Nasal cavity respiratory epithelium epithelial cell of viscerocranial mucosa (primary cell): ENCODE data around the gene PANX3. TPM values are rescaled to one million over a fixed set of nuclear protein-coding genes. Genes with fewer than 3 reads are reported as not detected.

Experiments
- total RNA-seq: library from RNA; depleted of rRNA; stranded (reverse); fragments of >200 nt; gene quantifications from 2 replicates; pipeline ENCODE4 v1.2.3, GENCODE V29; 2014

Gene PANX3, protein sequence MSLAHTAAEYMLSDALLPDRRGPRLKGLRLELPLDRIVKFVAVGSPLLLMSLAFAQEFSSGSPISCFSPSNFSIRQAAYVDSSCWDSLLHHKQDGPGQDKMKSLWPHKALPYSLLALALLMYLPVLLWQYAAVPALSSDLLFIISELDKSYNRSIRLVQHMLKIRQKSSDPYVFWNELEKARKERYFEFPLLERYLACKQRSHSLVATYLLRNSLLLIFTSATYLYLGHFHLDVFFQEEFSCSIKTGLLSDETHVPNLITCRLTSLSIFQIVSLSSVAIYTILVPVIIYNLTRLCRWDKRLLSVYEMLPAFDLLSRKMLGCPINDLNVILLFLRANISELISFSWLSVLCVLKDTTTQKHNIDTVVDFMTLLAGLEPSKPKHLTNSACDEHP
- not detected in 2 replicates for total RNA-seq

DNA sequence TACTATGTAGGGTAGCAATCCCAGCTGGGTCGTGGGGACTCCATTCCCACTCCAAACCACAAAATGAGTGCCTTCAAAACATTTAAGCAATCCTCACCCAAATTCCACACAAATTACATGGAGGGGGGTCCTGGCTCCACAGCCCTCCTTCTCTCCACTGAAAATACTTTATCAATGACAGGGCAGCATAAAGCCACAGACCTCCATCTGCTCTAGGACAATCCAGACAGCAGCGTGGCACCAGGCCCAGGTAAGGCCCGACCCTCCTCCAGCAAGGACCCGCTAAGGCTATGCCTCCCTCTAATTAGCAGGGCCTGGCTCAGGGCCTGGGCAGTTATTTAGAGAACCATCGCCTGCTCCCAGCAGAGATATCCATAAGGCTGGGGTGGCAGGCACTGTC lies at the start of gene PANX3:
Gene PANX3, plus strand, starts transcription at position 365 of the 400 bp plus-strand sequence. CDS start 129 bp downstream, outside the sequence.

GRCh38 chr11:124569697-124570096 lies 41.5 kb upstream of the PANX3 start, which contains the start of gene OR8A1:
OR8A1 (plus strand) TSS chr11:124569997; CDS start chr11:124570120, 123 bp downstream.

GRCh38 chr11:124622531-124623451 lies 11.6 kb downstream of the PANX3 start, which contains the start of gene TBRG1:
TBRG1 (plus strand) TSS chr11:124622864; CDS start chr11:124623084, 220 bp downstream.

Other genes starting within 250 kb of the PANX3 start
- not detected in 2 replicates for gene OR8B2, start 226.9 kb upstream of the PANX3 start, total RNA-seq
- not detected in 2 replicates for gene OR8B3, start 212.4 kb upstream of the PANX3 start, total RNA-seq
- not detected in 2 replicates for gene OR8B4, start 186.6 kb upstream of the PANX3 start, total RNA-seq
- not detected in 2 replicates for gene OR8B8, start 165.7 kb upstream of the PANX3 start, total RNA-seq
- gene OR8B12, start 67.8 kb upstream of the PANX3 start, total RNA-seq, result not detected in 2 replicates
- gene OR8A1, start 41.4 kb upstream of the PANX3 start, total RNA-seq, result not detected in 2 replicates
- gene TBRG1, start 11.4 kb downstream of the PANX3 start, total RNA-seq, result 28.4 and 38.9 TPM in 2 replicates
- gene SIAE, start 62.3 kb downstream of the PANX3 start, total RNA-seq, result 10.3 and 31.5 TPM in 2 replicates
- gene SPA17, start 62.5 kb downstream of the PANX3 start, total RNA-seq, result 2.4 and 4.1 TPM in 2 replicates
- gene NRGN, start 128.5 kb downstream of the PANX3 start, total RNA-seq, result not detected in 2 replicates
- gene VSIG2, start 140.8 kb downstream of the PANX3 start, total RNA-seq, result under 0.01 and 1.3 TPM in 2 replicates
- gene ESAM, start 150.9 kb downstream of the PANX3 start, total RNA-seq, result under 0.01 and 0.07 TPM in 2 replicates
- 1.7 and 5.5 TPM in 2 replicates for gene MSANTD2, start 189.0 kb downstream of the PANX3 start, total RNA-seq